ENCODE data around the gene INKA2.

Gene INKA2

DNA sequence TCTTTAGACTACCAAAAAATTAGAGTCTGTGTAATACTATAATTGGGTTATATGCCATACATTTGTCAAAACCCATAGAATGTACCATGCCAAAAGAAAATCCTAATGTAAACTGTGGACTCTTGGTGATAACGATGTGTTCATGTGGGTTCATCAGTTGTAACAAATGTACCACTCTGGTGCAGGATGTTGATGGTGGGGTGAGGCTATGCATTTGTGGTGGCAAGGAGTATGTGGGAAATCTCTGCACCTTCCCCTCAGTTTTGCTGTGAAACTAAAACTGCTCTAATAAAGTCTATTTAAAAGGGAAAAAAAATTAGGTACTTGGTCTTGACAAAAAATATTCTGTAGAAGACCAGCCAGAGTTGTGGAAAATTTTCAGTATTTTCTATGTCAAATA is 43.4 kb downstream of the INKA2 start:
- DNase-seq = no peak

DNA sequence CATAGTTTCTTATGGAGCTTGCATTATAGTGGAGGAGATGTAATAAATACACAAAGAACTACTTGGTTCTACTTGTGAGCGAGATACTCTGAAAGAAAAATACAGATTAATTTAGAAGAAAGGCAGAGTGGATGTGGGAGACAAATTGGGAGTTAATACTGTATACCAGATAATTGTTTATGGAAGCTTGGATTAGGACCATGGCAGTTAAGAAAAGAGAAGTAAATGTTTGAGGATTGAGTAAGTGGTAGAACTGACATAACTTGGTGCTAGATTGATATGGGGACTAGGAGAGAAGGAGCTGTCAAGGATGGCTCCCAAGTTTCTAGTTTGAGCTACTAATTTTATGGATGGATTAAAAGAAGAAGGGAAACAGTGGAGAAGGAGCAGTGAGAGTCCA is 47.3 kb downstream of the INKA2 start:
- DNase-seq = no peak

DNA sequence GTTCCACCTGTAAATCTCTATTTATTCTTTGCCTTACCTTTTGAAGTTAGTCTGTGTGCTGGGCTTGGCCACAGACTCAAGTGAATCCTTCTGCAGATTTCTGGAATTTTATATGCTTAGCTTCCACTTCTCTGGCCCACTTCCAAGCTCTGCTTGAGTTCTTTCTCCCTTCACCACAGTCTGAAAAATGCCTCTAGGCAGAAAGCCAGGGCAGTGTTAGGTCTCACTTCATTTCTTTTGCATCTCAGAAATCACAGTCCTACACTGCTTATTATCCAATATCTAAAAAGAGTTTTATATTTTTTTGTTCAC is 48.9 kb downstream of the INKA2 start:
- DNase-seq = no peak

All from activated CD4-positive, alpha-beta T cell treated with anti-CD3 and anti-CD28 coated beads for 48 hours (primary cell).